Body of pancreas (tissue), 4 donors: ENCODE measurements around the gene DEPDC5. TPM values are rescaled to one million over a fixed set of nuclear protein-coding genes. Genes with fewer than 3 reads are reported as not detected.
A peak's percentile ranks its signal among the peaks of the same experiment; 100 is the strongest.

Source experiments
- ATAC-seq: fragments of 150-250 bp; one replicate; pipeline ENCODE4 v1.9.1; 2016
- DNase-seq, 4 donors: peaks; one replicate each; pipeline ENCODE4 v3.0.0-alpha.2; 2019
- H3K27ac ChIP-seq, 4 donors: fragments of 200-600 bp; sonication (generic); 1 replicate in 3 of 4; 2 replicates in 1 of 4; pipeline versions ENCODE4 v1.5.1 to v1.6.1; 2016 to 2019; ENCODE audit warnings: mild to moderate bottlenecking in 1 of 4, mixed read lengths in 1 of 4, moderate library complexity in 1 of 4
- H3K27me3 ChIP-seq, 2 donors: fragments of 200-600 bp; sonication (generic); one replicate each; pipeline ENCODE4 v1.6.0; 2016; ENCODE audit warnings: mild to moderate bottlenecking in 1 of 2
- H3K36me3 ChIP-seq, 2 donors: fragments of 200-600 bp; sonication (generic); replicated peaks in 1 of 2; 2 replicates each; pipeline ENCODE4 v1.5.1; 2016; ENCODE audit warnings: low read depth in 2 of 2; ENCODE audit not compliant: insufficient read depth in 1 of 2
- H3K4me1 ChIP-seq: fragments of 200-600 bp; sonication (generic); one replicate; pipeline ENCODE4 v1.6.0; 2016
- H3K4me3 ChIP-seq, 2 donors: fragments of 200-600 bp; sonication (generic); 1 replicate in 1 of 2; 2 replicates in 1 of 2; pipeline ENCODE4 v1.5.1; 2016 to 2019
- H3K9me3 ChIP-seq, 3 donors: fragments of 200-600 bp; sonication (generic); 1 replicate in 2 of 3; 2 replicates in 1 of 3; pipeline ENCODE4 v1.5.1; 2016
- CTCF ChIP-seq, 7 experiments: fragments of 450-650 bp in 4 of 7; fragments of 200-600 bp in 3 of 7; sonication (generic) in 3 of 7; IDR thresholded peaks; one replicate each; pipeline ENCODE4 v1.5.1; 2016 to 2019; ENCODE audit warnings: antibody characterized with exemption in 7 of 7
- POLR2A ChIP-seq, 3 donors: fragments of 450-650 bp; IDR thresholded peaks; one replicate each; pipeline ENCODE4 v1.6.1; 2016; ENCODE audit warnings: antibody characterized with exemption in 3 of 3, mild to moderate bottlenecking in 2 of 3
- WGBS, 2 donors: methylation state at CpG; one replicate each; pipeline ENCODE4 v1.1.5; 2017; 5-methylcytosine and 5-hydroxymethylcytosine counted together
- intact Hi-C: fragments of 100-400 bp; cut with DNase I; formaldehyde crosslinking; loops from one replicate; pipeline ENCODE4 v1.15.1; 2023
- total RNA-seq, 2 donors: library from RNA; depleted of rRNA; stranded (reverse); fragments of >200 nt; gene quantifications; one replicate each; pipeline ENCODE4 v1.1.0, GENCODE V29; 2016

Gene DEPDC5
- total RNA-seq, 2 donors from 2014 or later = 21.4 to 40.0 TPM

GRCh38 chr22:31951194-31952093 is 197.6 kb downstream of the DEPDC5 start:
- no peak overlapping the region for H3K4me3 ChIP-seq
- intact Hi-C loops = no loop called here
- H3K27ac ChIP-seq = peak overlapping the region in 3 of 4 donors; percentile 8 to 60 (median 15)
- peaks cover under 1 to 4% of the 10 kb centered on the region in 2 donors for H3K36me3 ChIP-seq
- DNase-seq (no peak), ATAC-seq (no peak)
- no peaks in the 10 kb centered on the region for H3K27me3 ChIP-seq
- no peak for TF ChIP-seq CTCF (IDR thresholded peaks at IDR 0.05)
- peaks cover 69% of the 10 kb centered on the region for H3K4me1 ChIP-seq
- 53 to 80% methylated on average over 8 of the region's 8 CpGs for WGBS, 2 donors
- no peaks in the 10 kb centered on the region for H3K9me3 ChIP-seq

GRCh38 chr22:31952094-31952401 is 198.2 kb downstream of the DEPDC5 start:
- Histone ChIP-seq H3K36me3 (peaks cover 3 to 9% of the 10 kb centered on the region in 2 donors), H3K4me3 (no peak overlapping the region), H3K27me3 (no peaks in the 10 kb centered on the region), H3K4me1 (peaks cover 65% of the 10 kb centered on the region), H3K9me3 (no peaks in the 10 kb centered on the region), H3K27ac (peak overlapping the region in 3 of 4 donors; percentile 15 to 60 (median 41))
- TF ChIP-seq POLR2A (IDR thresholded peaks at IDR 0.05) (no peak), CTCF (IDR thresholded peaks at IDR 0.05) (no peak)
- no peak for DNase-seq
- 87 to 95% methylated on average over 2 of the region's 2 CpGs for WGBS, 2 donors
- intact Hi-C loops = no loop called here
- ATAC-seq = no peak

GRCh38 chr22:31952472-31952871 is 198.7 kb downstream of the DEPDC5 start:
- WGBS, 2 donors = 20 to 33% methylated on average over 2 of the region's 2 CpGs
- peak overlapping the region in 3 of 4 donors; percentile 41 to 60 (median 53) for H3K27ac ChIP-seq
- H3K27me3 ChIP-seq = no peaks in the 10 kb centered on the region
- intact Hi-C loops = no loop called here
- no peak overlapping the region for H3K4me3 ChIP-seq
- ATAC-seq (peak; percentile 60), DNase-seq (peak in 1 of 4 donors; percentile 37)
- TF ChIP-seq CTCF (IDR thresholded peaks at IDR 0.05) (no peak), POLR2A (IDR thresholded peaks at IDR 0.05) (no peak)
- H3K36me3 ChIP-seq = peaks cover 7 to 9% of the 10 kb centered on the region in 2 donors
- H3K9me3 ChIP-seq = no peaks in the 10 kb centered on the region
- H3K4me1 ChIP-seq = peaks cover 60% of the 10 kb centered on the region

- Histone ChIP-seq H3K4me1 (peaks cover 53% of the 10 kb centered on the region), H3K4me3 (no peak overlapping the region), H3K27me3 (no peaks in the 10 kb centered on the region), H3K9me3 (no peaks in the 10 kb centered on the region), H3K27ac (peak overlapping the region in 2 of 4 donors; percentile 41 to 60), H3K36me3 (peaks cover 9 to 10% of the 10 kb centered on the region in 2 donors)
- TF ChIP-seq POLR2A (IDR thresholded peaks at IDR 0.05) = no peak
- no peak for TF ChIP-seq CTCF (IDR thresholded peaks at IDR 0.05)
- ATAC-seq = no peak
- WGBS, 2 donors = 76 to 82% methylated on average over 3 of the region's 3 CpGs
- intact Hi-C loops = no loop called here
- DNase-seq = no peak
Measured at GRCh38 chr22:31953261-31953660, 199.4 kb downstream of the DEPDC5 start.
